ENCODE results near the gene GPR63. TPM values are rescaled to one million over a fixed set of nuclear protein-coding genes. Genes with fewer than 3 reads are reported as not detected.

The GPR63 gene
- total and polyA plus RNA-seq, 8 donors: 0.42 to 1.4 (median 0.87) TPM

DNA sequence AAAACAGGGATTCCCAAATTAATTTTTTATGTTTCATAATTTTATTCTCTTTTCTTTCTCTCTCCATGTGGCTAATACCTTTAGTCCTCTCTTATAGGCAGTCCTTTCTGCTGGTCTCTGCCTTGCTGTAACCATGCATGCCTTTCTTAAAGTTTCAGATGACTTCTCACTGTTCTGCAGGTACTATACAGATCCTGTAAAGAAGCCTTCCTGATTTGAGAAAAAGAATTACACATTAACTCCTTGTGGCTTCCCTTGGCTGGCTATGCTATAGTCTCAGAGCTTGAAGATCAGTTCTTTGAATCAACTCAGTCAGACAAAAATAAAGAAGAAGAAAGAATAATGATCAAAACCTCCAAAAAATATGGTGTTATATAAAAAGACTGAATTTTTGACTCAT, 7.3 kb upstream of the GPR63 start:
- no peaks in the 10 kb centered on the region for H3K4me1 ChIP-seq

DNA sequence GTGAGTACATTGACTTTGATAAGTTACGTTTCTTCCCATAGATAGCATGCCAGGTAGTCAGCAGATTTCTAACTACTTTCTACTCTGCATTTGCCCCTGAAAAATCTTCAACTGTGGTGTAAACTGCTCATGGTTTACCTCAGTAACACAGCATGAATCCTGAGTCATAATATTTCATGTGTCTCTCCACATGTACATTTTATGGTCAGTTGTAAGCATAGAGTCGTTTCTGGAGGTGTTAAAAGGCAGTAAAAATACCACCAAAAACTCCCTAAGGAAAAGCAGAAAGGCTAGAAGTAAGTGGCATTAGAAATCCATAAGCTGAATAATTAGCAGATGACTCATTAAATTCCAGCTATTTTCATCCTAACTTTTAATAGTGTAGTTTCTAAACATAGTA, 4.1 kb upstream of the GPR63 start:
- H3K4me1 ChIP-seq: no peaks in the 10 kb centered on the region
- peaks cover 0 to 3% (median 0%) of the 10 kb centered on the region in 4 donors for H3K27me3 ChIP-seq
- H3K36me3 ChIP-seq: no peaks in the 10 kb centered on the region
- ATAC-seq (no peak), FAIRE-seq (no peak), DNase-seq (no peak)
- H3K27ac ChIP-seq: no peak overlapping the region
- WGBS, 2 donors: 28 to 38% methylated on average over 2 of the region's 2 CpGs
- intact Hi-C loops (cut with DNase I): no loop called here
- no peaks in the 10 kb centered on the region for H3K9me3 ChIP-seq
- no peak overlapping the region for H3K4me3 ChIP-seq
- TF ChIP-seq, protein P1, sequence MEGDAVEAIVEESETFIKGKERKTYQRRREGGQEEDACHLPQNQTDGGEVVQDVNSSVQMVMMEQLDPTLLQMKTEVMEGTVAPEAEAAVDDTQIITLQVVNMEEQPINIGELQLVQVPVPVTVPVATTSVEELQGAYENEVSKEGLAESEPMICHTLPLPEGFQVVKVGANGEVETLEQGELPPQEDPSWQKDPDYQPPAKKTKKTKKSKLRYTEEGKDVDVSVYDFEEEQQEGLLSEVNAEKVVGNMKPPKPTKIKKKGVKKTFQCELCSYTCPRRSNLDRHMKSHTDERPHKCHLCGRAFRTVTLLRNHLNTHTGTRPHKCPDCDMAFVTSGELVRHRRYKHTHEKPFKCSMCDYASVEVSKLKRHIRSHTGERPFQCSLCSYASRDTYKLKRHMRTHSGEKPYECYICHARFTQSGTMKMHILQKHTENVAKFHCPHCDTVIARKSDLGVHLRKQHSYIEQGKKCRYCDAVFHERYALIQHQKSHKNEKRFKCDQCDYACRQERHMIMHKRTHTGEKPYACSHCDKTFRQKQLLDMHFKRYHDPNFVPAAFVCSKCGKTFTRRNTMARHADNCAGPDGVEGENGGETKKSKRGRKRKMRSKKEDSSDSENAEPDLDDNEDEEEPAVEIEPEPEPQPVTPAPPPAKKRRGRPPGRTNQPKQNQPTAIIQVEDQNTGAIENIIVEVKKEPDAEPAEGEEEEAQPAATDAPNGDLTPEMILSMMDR (IDR thresholded peaks at IDR 0.05): no peak

More for the DNA sequence above, 7.3 kb upstream of the GPR63 start:
- no peak for FAIRE-seq
- H3K27ac ChIP-seq: no peak overlapping the region
- H3K9me3 ChIP-seq: no peaks in the 10 kb centered on the region
- no peak for ATAC-seq
- intact Hi-C loops (cut with DNase I): no loop called here
- TF ChIP-seq, protein P1 (IDR thresholded peaks at IDR 0.05): no peak
- DNase-seq: no peak
- no peak overlapping the region for H3K4me3 ChIP-seq
- no peaks in the 10 kb centered on the region for H3K36me3 ChIP-seq
- peaks cover 0 to 3% (median 0%) of the 10 kb centered on the region in 4 donors for H3K27me3 ChIP-seq

DNA sequence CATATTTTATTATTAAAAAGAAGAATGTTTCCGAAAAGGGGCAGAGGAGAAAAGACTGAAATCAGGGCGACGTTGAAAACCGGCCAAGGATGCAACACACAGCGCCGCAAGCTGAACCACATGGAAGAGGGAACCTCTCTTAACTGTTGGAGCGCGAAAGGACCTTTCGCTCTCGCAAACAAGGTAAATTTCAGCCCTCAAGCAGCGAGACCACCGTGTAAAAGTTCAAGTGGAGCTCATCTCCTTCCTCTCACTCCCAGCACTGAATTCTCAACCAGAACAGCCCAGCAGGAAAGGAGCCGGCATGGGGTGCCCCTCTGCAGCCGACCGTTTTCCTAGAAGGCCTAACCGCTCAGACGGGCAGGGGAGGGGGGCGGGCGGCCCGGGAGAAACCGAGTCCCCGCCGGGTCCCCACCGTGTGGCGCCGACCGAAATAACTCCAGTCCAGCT, 621 bp downstream of the GPR63 start:
- peak in 1 of 6 donors; percentile 12 for DNase-seq
- FAIRE-seq: no peak
- peak overlapping the region; percentile 65 to 82 (median 76) for H3K4me3 ChIP-seq
- ATAC-seq: peak; percentile 42 to 59 (median 52)
- intact Hi-C loops (cut with DNase I): no loop called here
- WGBS, 2 donors: 0 to 1% methylated on average over 27 of the region's 27 CpGs
- H3K4me1 ChIP-seq: no peaks in the 10 kb centered on the region
- TF ChIP-seq, protein P1 (IDR thresholded peaks at IDR 0.05): no peak
- H3K36me3 ChIP-seq: no peaks in the 10 kb centered on the region
- no peaks in the 10 kb centered on the region for H3K27me3 ChIP-seq
- no peaks in the 10 kb centered on the region for H3K9me3 ChIP-seq
- H3K27ac ChIP-seq: peak overlapping the region in 2 of 4 donors; percentile 37 to 52

DNA sequence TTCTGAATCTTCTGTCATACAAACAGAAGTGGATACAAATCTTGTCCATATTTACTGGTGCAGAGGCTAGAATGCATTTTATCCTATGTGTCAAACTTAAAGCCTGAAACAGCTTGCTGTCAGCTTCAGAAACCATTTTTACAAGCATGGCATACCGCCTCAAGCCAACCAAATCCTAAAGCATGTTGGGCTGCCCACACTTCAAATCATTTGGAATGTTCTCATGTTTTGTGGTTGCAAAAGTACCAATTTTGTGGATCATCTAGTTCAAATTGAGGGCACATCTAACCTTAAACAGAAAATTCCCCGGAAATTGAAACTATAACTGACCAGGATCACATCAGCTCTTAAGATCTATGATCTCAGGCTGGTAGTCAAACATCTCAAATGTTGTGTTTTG, 3.2 kb downstream of the GPR63 start:
- Histone ChIP-seq H3K27me3 (no peaks in the 10 kb centered on the region), H3K9me3 (no peaks in the 10 kb centered on the region), H3K36me3 (no peaks in the 10 kb centered on the region), H3K4me1 (no peaks in the 10 kb centered on the region), H3K27ac (no peak overlapping the region), H3K4me3 (no peak overlapping the region)
- TF ChIP-seq, protein P1 (IDR thresholded peaks at IDR 0.05): no peak
- FAIRE-seq (no peak), ATAC-seq (no peak), DNase-seq (no peak)
- intact Hi-C loops (cut with DNase I): no loop called here
- 93 to 98% methylated on average over 2 of the region's 2 CpGs for WGBS, 2 donors

DNA sequence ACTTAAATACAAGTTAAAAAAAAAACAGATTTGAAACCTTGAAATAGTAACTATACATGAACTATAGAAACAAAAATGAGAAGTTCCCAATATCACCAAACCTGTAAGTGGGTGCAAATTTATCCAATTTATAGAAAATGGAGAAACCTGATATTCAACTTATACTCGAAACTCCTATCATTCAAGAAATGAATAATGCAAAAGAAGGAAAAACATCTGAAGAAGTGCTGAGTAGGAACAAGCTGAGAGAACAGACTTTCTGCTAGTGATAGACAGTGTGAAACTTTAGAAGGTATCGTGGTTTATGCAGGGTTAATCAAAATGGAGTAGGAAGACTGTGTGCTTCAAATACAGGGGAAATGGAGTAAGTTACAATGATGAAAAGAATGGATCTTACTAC, 4.5 kb downstream of the GPR63 start:
- FAIRE-seq: no peak
- intact Hi-C loops (cut with DNase I): no loop called here
- Histone ChIP-seq H3K4me3 (no peak overlapping the region), H3K4me1 (no peaks in the 10 kb centered on the region), H3K9me3 (no peaks in the 10 kb centered on the region), H3K27me3 (no peaks in the 10 kb centered on the region), H3K27ac (no peak overlapping the region), H3K36me3 (no peaks in the 10 kb centered on the region)
- no peak for DNase-seq
- no peak for ATAC-seq
- 94 to 96% methylated on average over 2 of the region's 2 CpGs for WGBS, 2 donors
- TF ChIP-seq, protein P1 (IDR thresholded peaks at IDR 0.05): no peak
